ENCODE results near the gene ERAS. TPM values are rescaled to one million over a fixed set of nuclear protein-coding genes. Genes with fewer than 3 reads are reported as not detected.
A peak's percentile ranks its signal among the peaks of the same experiment; 100 is the strongest.

ERAS gene
- polyA plus RNA-seq, 3 donors = 0.13 TPM; not detected in 2

- Mint-ChIP-seq H3K9me3 (peaks cover 0 to 34% (median 18%) of the 10 kb centered on the region in 7 donors), H3K4me1 (peaks cover 9% of the 10 kb centered on the region), H3K36me3 (peaks cover 32 to 34% of the 10 kb centered on the region in 2 donors), H3K27me3 (ENCODE audit: low read depth in 3 of 3) (peaks cover 37 to 58% (median 42%) of the 10 kb centered on the region in 3 donors), H3K4me3 (peak overlapping the region in 1 of 2 donors; percentile 68), H3K27ac (no peak overlapping the region)
- intact Hi-C loops (cut with micrococcal nuclease) = no loop called here
- no peak overlapping the region for H3K27ac ChIP-seq (ENCODE audit: low read depth in 1 of 2, low read length in 2 of 2)
- 24% methylated on average over 38 of the region's 73 CpGs for WGBS (ENCODE audit: insufficient coverage)
- no peak overlapping the region for H3K4me2 ChIP-seq (replicated peaks; ENCODE audit: extremely low read depth, low read length, poor library complexity, severe bottlenecking)
- no peak overlapping the region for H2AFZ ChIP-seq (ENCODE audit: insufficient read depth, low read depth, low read length, poor library complexity, severe bottlenecking)
- H3K4me1 ChIP-seq (ENCODE audit: control insufficient read depth in 1 of 2, insufficient read depth in 2 of 2, low read length in 2 of 2) = no peaks in the 10 kb centered on the region
- TF ChIP-seq CTCF (IDR thresholded peaks at IDR 0.05) = no peak
- H4K20me1 ChIP-seq (ENCODE audit: insufficient read depth, low read length) = no peaks in the 10 kb centered on the region
- no peak overlapping the region for H3K4me3 ChIP-seq (replicated peaks in 1 of 3; ENCODE audit: low read depth in 2 of 3, low read length in 3 of 3)
- no peak for DNase-seq
- H3K9me3 ChIP-seq (replicated peaks in 1 of 2; ENCODE audit: control insufficient read depth in 1 of 2, insufficient read depth in 1 of 2, low read length in 2 of 2) = no peaks in the 10 kb centered on the region
- H3K9ac ChIP-seq (ENCODE audit: insufficient read depth, low read length, poor library complexity, severe bottlenecking) = no peak overlapping the region
- H3K27me3 ChIP-seq (ENCODE audit: control insufficient read depth in 2 of 2, insufficient read depth in 2 of 2, low read length in 2 of 2) = peaks cover 0 to 34% of the 10 kb centered on the region in 2 donors
- peaks cover 17 to 26% of the 10 kb centered on the region in 2 donors for H3K36me3 ChIP-seq (replicated peaks in 1 of 2; ENCODE audit: control insufficient read depth in 1 of 2, insufficient read depth in 2 of 2, low read length in 2 of 2)
- H3K79me2 ChIP-seq (ENCODE audit: insufficient read depth, low read length) = no peaks in the 10 kb centered on the region
These were observed 752 bp downstream of the ERAS start for GRCh38 chrX:48826876-48827653.

GRCh38 chrX:48827654-48827968 is 1.3 kb downstream of the ERAS start:
- Mint-ChIP-seq H3K9me3 (peaks cover 0 to 34% (median 18%) of the 10 kb centered on the region in 7 donors), H3K4me3 (peak overlapping the region in 1 of 2 donors; percentile 68), H3K27me3 (ENCODE audit: low read depth in 3 of 3) (peaks cover 42 to 63% (median 47%) of the 10 kb centered on the region in 3 donors), H3K36me3 (peaks cover 27 to 28% of the 10 kb centered on the region in 2 donors), H3K27ac (no peak overlapping the region), H3K4me1 (peaks cover 9% of the 10 kb centered on the region)
- no peak for TF ChIP-seq CTCF (IDR thresholded peaks at IDR 0.05)
- no peak overlapping the region for H3K4me3 ChIP-seq (replicated peaks in 1 of 3; ENCODE audit: low read depth in 2 of 3, low read length in 3 of 3)
- DNase-seq = no peak
- H3K9ac ChIP-seq (ENCODE audit: insufficient read depth, low read length, poor library complexity, severe bottlenecking) = no peak overlapping the region
- intact Hi-C loops (cut with micrococcal nuclease) = no loop called here
- no peaks in the 10 kb centered on the region for H3K9me3 ChIP-seq (replicated peaks in 1 of 2; ENCODE audit: control insufficient read depth in 1 of 2, insufficient read depth in 1 of 2, low read length in 2 of 2)
- H3K27me3 ChIP-seq (ENCODE audit: control insufficient read depth in 2 of 2, insufficient read depth in 2 of 2, low read length in 2 of 2) = peaks cover 1 to 38% of the 10 kb centered on the region in 2 donors
- H3K27ac ChIP-seq (ENCODE audit: low read depth in 1 of 2, low read length in 2 of 2) = no peak overlapping the region
- H3K79me2 ChIP-seq (ENCODE audit: insufficient read depth, low read length) = no peaks in the 10 kb centered on the region
- no peak overlapping the region for H2AFZ ChIP-seq (ENCODE audit: insufficient read depth, low read depth, low read length, poor library complexity, severe bottlenecking)
- WGBS (ENCODE audit: insufficient coverage) = no CpG with 5 or more reads among the region's 4 CpGs
- H3K36me3 ChIP-seq (replicated peaks in 1 of 2; ENCODE audit: control insufficient read depth in 1 of 2, insufficient read depth in 2 of 2, low read length in 2 of 2) = peaks cover 15 to 21% of the 10 kb centered on the region in 2 donors
- no peak overlapping the region for H3K4me2 ChIP-seq (replicated peaks; ENCODE audit: extremely low read depth, low read length, poor library complexity, severe bottlenecking)
- no peaks in the 10 kb centered on the region for H4K20me1 ChIP-seq (ENCODE audit: insufficient read depth, low read length)
- H3K4me1 ChIP-seq (ENCODE audit: control insufficient read depth in 1 of 2, insufficient read depth in 2 of 2, low read length in 2 of 2) = no peaks in the 10 kb centered on the region
